ENCODE results near the gene CLIC4.

The CLIC4 gene

DNA sequence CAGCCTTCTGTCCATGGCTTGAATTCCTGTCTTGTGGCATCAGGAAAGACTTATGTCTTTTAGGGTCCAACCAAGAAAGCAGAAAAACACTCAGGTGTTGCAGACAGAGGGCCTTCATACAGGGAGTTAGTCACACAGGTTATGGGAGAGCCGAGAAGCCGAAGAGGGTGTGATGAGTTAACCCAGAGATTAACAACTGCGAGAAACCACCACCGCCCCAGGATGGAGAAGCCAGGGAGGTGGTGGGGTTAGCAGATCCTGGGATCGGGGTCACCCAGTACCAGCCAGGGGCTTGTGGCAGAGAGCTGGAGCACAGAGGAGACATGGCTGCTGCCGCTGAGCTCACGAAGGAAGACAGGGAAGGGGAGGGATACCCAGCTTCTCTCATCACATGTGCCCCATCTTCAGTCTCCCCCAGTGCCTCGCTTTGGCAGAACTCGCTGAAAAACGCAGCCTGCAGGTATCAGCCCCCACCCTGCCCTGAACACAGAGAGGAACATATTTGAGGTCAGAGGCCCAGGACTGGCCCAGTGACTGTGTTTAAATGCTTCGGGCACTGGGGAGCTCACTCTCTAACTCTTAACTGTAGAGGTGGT is 126.2 kb downstream of the CLIC4 start:
- Histone ChIP-seq H3K4me3 (ENCODE audit: low read depth, low read length) (no peak overlapping the region), H3K36me3 (ENCODE audit: control insufficient read depth, insufficient read depth, low read length) (no peaks in the 10 kb centered on the region), H3K9me3 (ENCODE audit: control insufficient read depth, insufficient read depth, low read length) (no peaks in the 10 kb centered on the region), H3K4me1 (ENCODE audit: control insufficient read depth, insufficient read depth, low read length) (no peaks in the 10 kb centered on the region), H3K9ac (ENCODE audit: low read depth, low read length) (no peak overlapping the region), H3K27me3 (ENCODE audit: control insufficient read depth, insufficient read depth, low read length) (no peaks in the 10 kb centered on the region)

DNA sequence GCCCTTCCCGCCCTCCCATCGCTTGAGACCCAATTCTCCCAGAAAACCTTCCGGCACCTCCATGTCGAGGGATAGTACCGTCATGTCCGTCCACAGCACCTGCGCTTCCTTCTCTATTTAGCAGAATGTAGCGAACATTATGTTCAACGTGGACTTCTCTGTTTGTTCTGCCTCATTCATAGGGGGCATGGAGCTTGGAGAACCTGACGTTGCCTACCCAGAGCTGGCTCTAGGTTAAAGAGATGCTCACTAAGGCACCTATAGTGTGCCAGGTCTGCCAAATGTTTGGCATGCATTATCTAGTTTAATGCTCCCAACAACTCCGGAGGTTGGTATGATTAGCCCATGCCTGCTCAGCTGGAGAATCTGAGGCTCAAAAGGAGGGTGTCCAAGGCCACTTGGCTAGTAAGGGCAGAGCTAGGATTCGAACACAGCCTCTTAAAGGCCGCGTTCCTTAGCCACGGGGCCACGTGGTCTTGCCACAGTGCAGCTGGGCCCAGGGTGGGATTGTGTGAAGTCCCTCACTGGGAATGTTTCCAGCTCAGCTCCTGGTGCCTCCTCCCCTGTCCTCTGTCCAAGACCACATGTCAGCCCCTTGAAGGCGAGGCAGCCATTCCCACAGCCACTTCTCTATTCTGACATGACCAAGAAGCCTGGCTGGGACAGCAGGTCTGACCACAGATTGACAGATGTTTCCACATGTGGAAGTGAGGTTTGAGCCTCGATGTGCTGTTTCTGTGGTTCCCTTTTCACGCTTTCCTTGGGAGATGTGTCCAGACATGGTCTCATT is 127.0 kb downstream of the CLIC4 start:
- H3K9me3 ChIP-seq (ENCODE audit: control insufficient read depth, insufficient read depth, low read length) = no peaks in the 10 kb centered on the region
- no peaks in the 10 kb centered on the region for H3K4me1 ChIP-seq (ENCODE audit: control insufficient read depth, insufficient read depth, low read length)

DNA sequence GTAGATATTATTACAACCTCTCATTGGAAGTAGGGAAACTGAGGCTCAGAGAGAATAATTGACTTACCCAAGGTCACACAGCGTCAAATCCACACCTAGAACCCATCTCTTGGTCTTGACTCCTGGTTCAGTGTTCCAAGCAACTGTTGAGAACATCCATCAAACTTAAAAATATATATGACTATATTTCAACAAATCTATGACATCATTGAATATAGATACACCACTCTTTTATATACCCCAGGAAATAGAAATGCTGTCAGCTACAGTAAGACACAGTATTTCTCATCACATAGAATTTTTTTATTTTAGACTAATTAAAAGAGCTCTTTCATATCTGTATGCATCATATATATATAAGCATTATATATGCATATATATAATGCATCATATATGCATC is 127.9 kb downstream of the CLIC4 start:
- Histone ChIP-seq H3K9ac (ENCODE audit: low read depth, low read length) (no peak overlapping the region), H3K27me3 (ENCODE audit: control insufficient read depth, insufficient read depth, low read length) (no peaks in the 10 kb centered on the region), H3K4me1 (ENCODE audit: control insufficient read depth, insufficient read depth, low read length) (no peaks in the 10 kb centered on the region), H3K36me3 (ENCODE audit: control insufficient read depth, insufficient read depth, low read length) (no peaks in the 10 kb centered on the region), H3K4me3 (ENCODE audit: low read depth, low read length) (no peak overlapping the region), H3K9me3 (ENCODE audit: control insufficient read depth, insufficient read depth, low read length) (no peaks in the 10 kb centered on the region)

More for the DNA sequence above, 127.0 kb downstream of the CLIC4 start:
- no peak overlapping the region for H3K9ac ChIP-seq (ENCODE audit: low read depth, low read length)
- no peaks in the 10 kb centered on the region for H3K36me3 ChIP-seq (ENCODE audit: control insufficient read depth, insufficient read depth, low read length)
- no peak overlapping the region for H3K4me3 ChIP-seq (ENCODE audit: low read depth, low read length)
- no peaks in the 10 kb centered on the region for H3K27me3 ChIP-seq (ENCODE audit: control insufficient read depth, insufficient read depth, low read length)

- Histone ChIP-seq H3K4me1 (ENCODE audit: control insufficient read depth, insufficient read depth, low read length) (no peaks in the 10 kb centered on the region), H3K9ac (ENCODE audit: low read depth, low read length) (no peak overlapping the region), H3K4me3 (ENCODE audit: low read depth, low read length) (no peak overlapping the region), H3K27me3 (ENCODE audit: control insufficient read depth, insufficient read depth, low read length) (no peaks in the 10 kb centered on the region), H3K9me3 (ENCODE audit: control insufficient read depth, insufficient read depth, low read length) (no peaks in the 10 kb centered on the region), H3K36me3 (ENCODE audit: control insufficient read depth, insufficient read depth, low read length) (no peaks in the 10 kb centered on the region)
Measured at GRCh38 chr1:24874056-24874455, 128.8 kb downstream of the CLIC4 start.

DNA sequence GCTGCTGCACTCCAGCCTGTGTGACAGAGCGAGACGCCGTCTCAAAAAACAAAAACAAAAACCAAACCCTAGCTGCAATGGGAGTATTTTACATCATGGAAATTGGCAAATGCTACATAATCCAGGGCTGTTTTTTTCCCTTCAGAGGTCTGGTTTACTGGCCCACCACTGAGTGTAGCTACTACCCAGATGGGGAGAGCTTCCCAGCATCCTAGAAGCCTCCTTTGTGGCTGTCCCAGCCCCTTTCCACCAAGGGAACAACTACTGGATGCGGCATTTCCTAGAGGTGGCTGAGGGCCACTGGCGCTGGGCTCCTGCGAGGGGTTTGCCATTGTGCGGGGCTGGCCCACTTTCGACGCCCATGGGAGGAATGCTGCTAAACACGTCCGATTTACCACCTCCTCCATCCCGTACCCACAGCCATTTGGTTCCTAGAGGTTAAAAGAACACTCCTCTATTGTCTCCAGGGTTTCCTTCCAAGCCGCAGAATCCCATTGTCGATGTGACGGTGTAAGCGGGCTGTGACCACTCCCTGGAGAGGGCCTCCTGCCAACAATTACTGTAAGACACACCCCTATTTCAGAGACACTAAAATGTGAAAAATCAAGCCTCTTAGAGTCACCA is 129.5 kb downstream of the CLIC4 start:
- no peaks in the 10 kb centered on the region for H3K9me3 ChIP-seq (ENCODE audit: control insufficient read depth, insufficient read depth, low read length)
- H3K36me3 ChIP-seq (ENCODE audit: control insufficient read depth, insufficient read depth, low read length) = no peaks in the 10 kb centered on the region
- H3K9ac ChIP-seq (ENCODE audit: low read depth, low read length) = no peak overlapping the region
- H3K4me1 ChIP-seq (ENCODE audit: control insufficient read depth, insufficient read depth, low read length) = no peaks in the 10 kb centered on the region
- no peaks in the 10 kb centered on the region for H3K27me3 ChIP-seq (ENCODE audit: control insufficient read depth, insufficient read depth, low read length)
- H3K4me3 ChIP-seq (ENCODE audit: low read depth, low read length) = no peak overlapping the region

GRCh38 chr1:24875257-24875656 is 130.0 kb downstream of the CLIC4 start:
- Histone ChIP-seq H3K9me3 (ENCODE audit: control insufficient read depth, insufficient read depth, low read length) (no peaks in the 10 kb centered on the region), H3K4me3 (ENCODE audit: low read depth, low read length) (no peak overlapping the region), H3K4me1 (ENCODE audit: control insufficient read depth, insufficient read depth, low read length) (no peaks in the 10 kb centered on the region), H3K9ac (ENCODE audit: low read depth, low read length) (no peak overlapping the region), H3K27me3 (ENCODE audit: control insufficient read depth, insufficient read depth, low read length) (no peaks in the 10 kb centered on the region), H3K36me3 (ENCODE audit: control insufficient read depth, insufficient read depth, low read length) (no peaks in the 10 kb centered on the region)

GRCh38 chr1:24875991-24876506 is 130.8 kb downstream of the CLIC4 start:
- Histone ChIP-seq H3K4me3 (ENCODE audit: low read depth, low read length) (no peak overlapping the region), H3K36me3 (ENCODE audit: control insufficient read depth, insufficient read depth, low read length) (no peaks in the 10 kb centered on the region), H3K9me3 (ENCODE audit: control insufficient read depth, insufficient read depth, low read length) (no peaks in the 10 kb centered on the region), H3K4me1 (ENCODE audit: control insufficient read depth, insufficient read depth, low read length) (no peaks in the 10 kb centered on the region), H3K9ac (ENCODE audit: low read depth, low read length) (no peak overlapping the region), H3K27me3 (ENCODE audit: control insufficient read depth, insufficient read depth, low read length) (no peaks in the 10 kb centered on the region)

DNA sequence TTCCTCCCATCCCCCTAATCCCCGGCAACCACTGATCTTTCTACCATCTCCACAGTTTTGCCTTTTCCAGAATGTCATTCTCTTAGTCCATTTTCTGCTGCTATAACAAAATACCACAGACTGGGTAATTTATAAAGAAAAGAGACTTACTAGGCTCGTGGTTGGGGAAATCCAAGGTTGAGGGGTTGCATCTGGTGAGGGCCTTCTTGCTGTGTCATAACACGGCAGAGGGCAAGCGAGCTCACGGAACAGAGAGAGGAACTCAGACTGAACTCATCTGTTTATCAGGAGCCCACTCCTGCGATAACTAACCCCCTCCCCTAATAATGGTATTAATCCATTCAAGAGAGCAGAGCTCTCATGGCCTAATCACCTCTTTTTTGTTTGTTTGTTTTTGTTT is 132.8 kb downstream of the CLIC4 start:
- no peaks in the 10 kb centered on the region for H3K27me3 ChIP-seq (ENCODE audit: control insufficient read depth, insufficient read depth, low read length)
- no peak overlapping the region for H3K9ac ChIP-seq (ENCODE audit: low read depth, low read length)
- H3K9me3 ChIP-seq (ENCODE audit: control insufficient read depth, insufficient read depth, low read length) = no peaks in the 10 kb centered on the region
- H3K4me1 ChIP-seq (ENCODE audit: control insufficient read depth, insufficient read depth, low read length) = no peaks in the 10 kb centered on the region
- H3K4me3 ChIP-seq (ENCODE audit: low read depth, low read length) = no peak overlapping the region
- no peaks in the 10 kb centered on the region for H3K36me3 ChIP-seq (ENCODE audit: control insufficient read depth, insufficient read depth, low read length)

GRCh38 chr1:24878775-24879742 is 133.8 kb downstream of the CLIC4 start:
- no peaks in the 10 kb centered on the region for H3K27me3 ChIP-seq (ENCODE audit: control insufficient read depth, insufficient read depth, low read length)
- no peaks in the 10 kb centered on the region for H3K36me3 ChIP-seq (ENCODE audit: control insufficient read depth, insufficient read depth, low read length)
- no peaks in the 10 kb centered on the region for H3K4me1 ChIP-seq (ENCODE audit: control insufficient read depth, insufficient read depth, low read length)
- no peak overlapping the region for H3K9ac ChIP-seq (ENCODE audit: low read depth, low read length)
- H3K9me3 ChIP-seq (ENCODE audit: control insufficient read depth, insufficient read depth, low read length) = no peaks in the 10 kb centered on the region
- no peak overlapping the region for H3K4me3 ChIP-seq (ENCODE audit: low read depth, low read length)

DNA sequence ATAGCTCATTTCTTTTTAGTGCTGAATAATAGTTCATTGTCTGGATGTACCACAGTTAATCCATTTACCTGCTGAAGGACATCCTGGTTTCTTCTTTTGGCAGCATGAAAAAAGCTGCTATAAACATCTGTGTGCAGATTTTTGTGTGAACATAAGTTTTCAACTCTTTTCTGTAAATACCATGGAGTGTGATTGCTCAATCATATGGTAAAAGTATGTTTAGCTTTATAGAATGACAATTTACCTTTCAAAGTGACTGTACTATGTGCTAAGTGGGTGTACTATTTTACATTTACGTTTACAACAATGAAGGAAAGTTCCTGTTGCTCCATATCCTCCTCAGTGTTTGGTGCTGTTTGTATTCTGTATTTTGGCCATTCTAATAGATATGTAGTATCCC is 135.8 kb downstream of the CLIC4 start:
- H3K9me3 ChIP-seq (ENCODE audit: control insufficient read depth, insufficient read depth, low read length) = no peaks in the 10 kb centered on the region
- H3K4me1 ChIP-seq (ENCODE audit: control insufficient read depth, insufficient read depth, low read length) = no peaks in the 10 kb centered on the region
- H3K36me3 ChIP-seq (ENCODE audit: control insufficient read depth, insufficient read depth, low read length) = no peaks in the 10 kb centered on the region
- no peaks in the 10 kb centered on the region for H3K27me3 ChIP-seq (ENCODE audit: control insufficient read depth, insufficient read depth, low read length)
- H3K4me3 ChIP-seq (ENCODE audit: low read depth, low read length) = no peak overlapping the region
- H3K9ac ChIP-seq (ENCODE audit: low read depth, low read length) = no peak overlapping the region

- no peaks in the 10 kb centered on the region for H3K9me3 ChIP-seq (ENCODE audit: control insufficient read depth, insufficient read depth, low read length)
- H3K27me3 ChIP-seq (ENCODE audit: control insufficient read depth, insufficient read depth, low read length) = no peaks in the 10 kb centered on the region
- H3K36me3 ChIP-seq (ENCODE audit: control insufficient read depth, insufficient read depth, low read length) = no peaks in the 10 kb centered on the region
- H3K9ac ChIP-seq (ENCODE audit: low read depth, low read length) = no peak overlapping the region
- no peaks in the 10 kb centered on the region for H3K4me1 ChIP-seq (ENCODE audit: control insufficient read depth, insufficient read depth, low read length)
- H3K4me3 ChIP-seq (ENCODE audit: low read depth, low read length) = no peak overlapping the region
Measured at GRCh38 chr1:24884751-24885150, 139.5 kb downstream of the CLIC4 start.
